MCF 10A (cell line): ENCODE data around the gene UBE2K. TPM values are rescaled to one million over a fixed set of nuclear protein-coding genes. Genes with fewer than 3 reads are reported as not detected.
"Not testable (repeated sequence)": the region's sequence is repeated elsewhere in the genome, so short reads cannot be mapped to it uniquely, and the experiment has no call there.

Experiments
- BruUV-seq: library from RNA; stranded (reverse); fragments of 400-500 nt; replicated peaks from 2 replicates; lab custom pipeline; 2021; lab: Mats Ljungman, UMichigan
- CTCF ChIA-PET: fragments of 300-600 bp; sonication (Branson Sonifier 250); formaldehyde crosslinking; extraction: SDS; loops from one replicate; lab custom pipeline; 2021; ENCODE audit warnings: antibody characterized with exemption, inconsistent platforms; lab: Yijun Ruan, JAX
- POLR2A ChIA-PET: fragments of 300-600, 350-650 bp; sonication (Branson Sonifier 250); formaldehyde crosslinking; extraction: SDS; loops from one replicate; lab custom pipeline; 2020; ENCODE audit warnings: antibody characterized with exemption, inconsistent platforms; lab: Yijun Ruan, JAX
- DNase-seq: peaks from one replicate; pipeline ENCODE4 v3.0.0-alpha.2; 2018; ENCODE audit not compliant: unreplicated experiment
- H3K27ac Mint-ChIP-seq: one replicate; pipeline ENCODE4 v1.8.0; 2022; ENCODE audit warnings: mild to moderate bottlenecking, low read depth, mixed read lengths; ENCODE audit not compliant: unreplicated experiment
- H3K27me3 Mint-ChIP-seq: one replicate; pipeline ENCODE4 v1.8.0; 2022; ENCODE audit warnings: mixed read lengths; ENCODE audit not compliant: insufficient read depth, unreplicated experiment
- H3K36me3 Mint-ChIP-seq: one replicate; pipeline ENCODE4 v1.8.0; 2022; ENCODE audit warnings: mild to moderate bottlenecking, moderate library complexity, mixed read lengths; ENCODE audit not compliant: insufficient read depth, unreplicated experiment
- H3K4me1 Mint-ChIP-seq: one replicate; pipeline ENCODE4 v1.8.0; 2022; ENCODE audit warnings: mixed read lengths; ENCODE audit not compliant: insufficient read depth, unreplicated experiment
- H3K4me3 Mint-ChIP-seq: one replicate; pipeline ENCODE4 v1.8.0; 2022; ENCODE audit warnings: mild to moderate bottlenecking, moderate library complexity, mixed read lengths; ENCODE audit not compliant: unreplicated experiment
- H3K9me3 Mint-ChIP-seq: one replicate; pipeline ENCODE4 v1.8.0; 2022; ENCODE audit warnings: mixed read lengths; ENCODE audit not compliant: unreplicated experiment
- intact Hi-C: fragments of 100-400 bp; cut with micrococcal nuclease; formaldehyde crosslinking; loops from 2 replicates; pipeline ENCODE4 v1.14.1; 2022
- total RNA-seq: library from RNA; stranded (reverse); gene quantifications from 2 replicates; pipeline ENCODE4 v1.2.3, GENCODE V29; 2022
- TF ChIP-seq, protein P1 (sequence below): fragments of 200-600 bp; IDR thresholded peaks from one replicate; pipeline ENCODE4 v1.8.0; 2022; ENCODE audit warnings: antibody characterized with exemption, mild to moderate bottlenecking; ENCODE audit not compliant: unreplicated experiment

Gene UBE2K
- total RNA-seq, 1 experiment from 2014 or later: 117 TPM

GRCh38 chr4:39702716-39703115 lies 4.8 kb downstream of the UBE2K start:
- peaks cover 18% of the 10 kb centered on the region for H3K4me1 Mint-ChIP-seq
- no TSS peak for BruUV-seq
- H3K4me3 Mint-ChIP-seq: no peak overlapping the region
- intact Hi-C loops: no loop called here
- H3K27ac Mint-ChIP-seq: no peak overlapping the region
- H3K27me3 Mint-ChIP-seq: no peaks in the 10 kb centered on the region
- TF ChIP-seq, protein P1, sequence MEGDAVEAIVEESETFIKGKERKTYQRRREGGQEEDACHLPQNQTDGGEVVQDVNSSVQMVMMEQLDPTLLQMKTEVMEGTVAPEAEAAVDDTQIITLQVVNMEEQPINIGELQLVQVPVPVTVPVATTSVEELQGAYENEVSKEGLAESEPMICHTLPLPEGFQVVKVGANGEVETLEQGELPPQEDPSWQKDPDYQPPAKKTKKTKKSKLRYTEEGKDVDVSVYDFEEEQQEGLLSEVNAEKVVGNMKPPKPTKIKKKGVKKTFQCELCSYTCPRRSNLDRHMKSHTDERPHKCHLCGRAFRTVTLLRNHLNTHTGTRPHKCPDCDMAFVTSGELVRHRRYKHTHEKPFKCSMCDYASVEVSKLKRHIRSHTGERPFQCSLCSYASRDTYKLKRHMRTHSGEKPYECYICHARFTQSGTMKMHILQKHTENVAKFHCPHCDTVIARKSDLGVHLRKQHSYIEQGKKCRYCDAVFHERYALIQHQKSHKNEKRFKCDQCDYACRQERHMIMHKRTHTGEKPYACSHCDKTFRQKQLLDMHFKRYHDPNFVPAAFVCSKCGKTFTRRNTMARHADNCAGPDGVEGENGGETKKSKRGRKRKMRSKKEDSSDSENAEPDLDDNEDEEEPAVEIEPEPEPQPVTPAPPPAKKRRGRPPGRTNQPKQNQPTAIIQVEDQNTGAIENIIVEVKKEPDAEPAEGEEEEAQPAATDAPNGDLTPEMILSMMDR: no peak
- DNase-seq: no peak
- CTCF ChIA-PET: no interaction called here
- POLR2A ChIA-PET: interaction anchor here (2.0 kb wide), 1 partner anchor 8 kb away, joined by 7 read pairs; no protein-coding TSS in a partner anchor
- no peaks in the 10 kb centered on the region for H3K9me3 Mint-ChIP-seq
- H3K36me3 Mint-ChIP-seq: peaks cover 34% of the 10 kb centered on the region

DNA sequence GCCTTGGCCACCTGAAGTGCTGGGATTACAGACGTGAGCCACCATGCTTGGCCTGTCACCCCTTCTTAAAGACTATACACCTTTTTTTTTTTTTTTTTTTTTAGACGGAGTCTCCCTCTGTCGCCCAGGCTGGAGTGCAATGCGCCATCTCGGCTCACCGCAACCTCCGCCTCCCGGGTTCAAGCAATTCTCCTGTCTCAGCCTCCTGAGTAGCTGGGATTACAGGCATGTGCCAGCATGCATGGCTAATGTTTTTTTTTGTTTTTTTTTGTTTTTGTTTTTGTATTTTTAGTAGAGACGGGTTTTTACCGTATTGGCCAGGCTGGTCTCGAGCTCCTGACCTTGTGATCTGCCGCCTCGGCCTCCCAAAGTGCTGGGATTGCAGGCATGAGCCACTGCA lies 6.9 kb downstream of the UBE2K start:
- intact Hi-C loops, H3K4me3 Mint-ChIP-seq, DNase-seq, H3K9me3 Mint-ChIP-seq, H3K27me3 Mint-ChIP-seq, H3K27ac Mint-ChIP-seq, CTCF ChIA-PET, BruUV-seq: not testable (repeated sequence)
- POLR2A ChIA-PET: interaction anchor here (0.6 to 2.7 kb wide), 2 partner anchors 67 to 143 kb away, joined by 3 to 13 read pairs; partner anchors contain the start of gene SMIM14
- H3K4me1 Mint-ChIP-seq: peaks cover 23% of the 10 kb centered on the region
- H3K36me3 Mint-ChIP-seq: peaks cover 34% of the 10 kb centered on the region

GRCh38 chr4:39706334-39706733 lies 8.4 kb downstream of the UBE2K start:
- BruUV-seq: no TSS peak
- H3K27ac Mint-ChIP-seq: peak overlapping the region; percentile 63
- peak; percentile 80 for DNase-seq
- H3K4me3 Mint-ChIP-seq: peak overlapping the region; percentile 14
- TF ChIP-seq, protein P1: no peak
- intact Hi-C loops: no loop called here
- H3K9me3 Mint-ChIP-seq: no peaks in the 10 kb centered on the region
- H3K27me3 Mint-ChIP-seq: no peaks in the 10 kb centered on the region
- POLR2A ChIA-PET: interaction anchor here (1.2 to 2.7 kb wide), 2 partner anchors 9 to 69 kb away, joined by 9 to 13 read pairs; partner anchors contain the start of genes SMIM14 and UBE2K
- CTCF ChIA-PET: interaction anchor here (0.6 to 0.7 kb wide), 3 partner anchors 34 to 525 kb away, joined by 3 to 5 read pairs (median 3); no protein-coding TSS in a partner anchor
- peaks cover 13% of the 10 kb centered on the region for H3K4me1 Mint-ChIP-seq
- H3K36me3 Mint-ChIP-seq: peaks cover 34% of the 10 kb centered on the region

DNA sequence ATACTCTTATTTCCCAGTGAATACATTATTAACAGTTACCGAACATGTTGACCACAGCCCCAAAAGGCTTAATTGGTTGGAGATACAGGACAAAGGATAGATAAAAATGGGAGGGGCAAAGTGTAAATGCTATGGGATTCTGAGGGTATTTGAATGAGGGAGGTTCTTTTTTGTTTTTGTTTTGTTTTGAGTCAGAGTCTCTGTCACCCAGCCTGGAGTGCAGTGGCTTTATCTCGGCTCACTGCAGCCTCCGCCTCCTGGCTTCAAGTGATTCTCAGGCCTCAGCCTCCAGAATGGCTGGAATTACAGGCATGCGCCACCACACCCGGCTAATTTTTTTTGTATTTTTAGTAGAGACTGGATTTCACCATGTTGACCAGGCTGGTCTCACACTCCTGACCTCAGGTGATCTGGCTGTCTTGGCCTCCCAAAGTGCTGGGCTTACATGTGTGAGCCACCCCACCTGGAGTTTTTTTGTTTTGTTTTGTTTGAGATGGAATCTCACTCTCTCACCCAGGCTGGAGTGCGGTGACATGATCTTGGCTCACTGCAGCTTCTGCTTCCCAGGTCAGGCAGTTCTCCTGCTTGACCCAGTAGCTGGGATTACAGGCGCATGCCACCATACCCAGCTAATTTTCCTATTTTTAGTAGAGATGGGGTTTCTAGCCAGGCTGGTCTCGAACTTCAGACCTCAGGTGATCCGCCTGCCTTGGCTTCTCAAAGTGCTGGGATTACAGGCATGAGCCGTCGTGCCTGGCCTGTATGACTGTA lies 9.0 kb downstream of the UBE2K start:
- H3K4me1 Mint-ChIP-seq: peaks cover 13% of the 10 kb centered on the region
- no peak for DNase-seq
- TF ChIP-seq, protein P1: no peak
- intact Hi-C loops: no loop called here
- H3K27me3 Mint-ChIP-seq: no peaks in the 10 kb centered on the region
- H3K36me3 Mint-ChIP-seq: peaks cover 29% of the 10 kb centered on the region
- ChIA-PET CTCF (interaction anchor here (0.6 kb wide), 1 partner anchor 35 kb away, joined by 3 read pairs; no protein-coding TSS in a partner anchor), POLR2A (interaction anchor here (1.2 to 2.7 kb wide), 3 partner anchors 9 to 69 kb away, joined by 9 to 23 read pairs (median 13); partner anchors contain the start of genes SMIM14 and UBE2K)
- no peaks in the 10 kb centered on the region for H3K9me3 Mint-ChIP-seq
- BruUV-seq: no TSS peak
- peak overlapping the region; percentile 63 for H3K27ac Mint-ChIP-seq
- peak overlapping the region; percentile 14 for H3K4me3 Mint-ChIP-seq
